ENCODE data around the gene LMAN2.

The LMAN2 gene

DNA sequence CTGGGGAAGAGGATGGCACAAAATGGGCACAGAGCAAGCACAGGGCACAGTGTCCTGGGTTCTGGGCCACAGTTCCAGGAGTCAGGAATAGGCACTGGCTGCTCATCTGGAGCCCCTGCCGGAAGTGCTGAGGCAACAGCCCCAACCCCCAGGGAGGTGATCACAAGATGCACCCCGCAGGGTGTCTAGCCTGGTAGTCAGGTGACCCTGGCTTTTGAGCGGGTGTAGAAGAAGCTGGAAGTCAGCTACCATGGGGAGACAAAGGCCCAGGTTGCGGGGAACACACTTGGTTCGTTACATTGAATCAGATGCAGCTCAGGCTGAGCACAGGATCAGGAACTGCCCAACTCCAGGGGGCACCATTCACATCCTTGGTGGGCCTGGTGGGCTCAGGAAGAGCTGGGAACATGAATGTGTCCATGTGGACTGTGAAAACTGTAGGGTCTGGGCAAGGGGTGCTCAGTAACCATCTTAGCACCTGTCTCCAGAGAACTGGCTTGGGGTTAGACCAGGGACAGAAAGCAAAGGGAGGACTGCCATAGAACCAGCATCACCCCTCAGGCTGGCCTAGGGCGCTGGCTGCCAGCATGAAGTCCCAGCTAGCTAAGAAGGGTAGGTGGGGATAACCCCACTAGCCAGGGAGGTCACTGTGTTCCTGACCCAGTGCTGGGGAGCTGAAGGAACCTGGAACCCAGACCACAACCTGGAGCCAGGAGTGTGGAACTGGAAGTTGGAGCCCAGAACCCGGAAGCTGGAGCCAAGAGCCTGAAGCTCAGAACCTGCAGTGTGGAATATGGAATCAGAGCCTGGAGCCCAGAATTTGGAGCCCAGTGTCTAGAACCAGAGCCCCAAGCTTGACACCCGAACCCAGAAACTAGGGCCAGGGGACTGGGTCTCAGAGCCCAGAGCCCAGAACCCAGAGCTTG lies 26.6 kb upstream of the LMAN2 start (continued):
- TF ChIP-seq, protein P1, sequence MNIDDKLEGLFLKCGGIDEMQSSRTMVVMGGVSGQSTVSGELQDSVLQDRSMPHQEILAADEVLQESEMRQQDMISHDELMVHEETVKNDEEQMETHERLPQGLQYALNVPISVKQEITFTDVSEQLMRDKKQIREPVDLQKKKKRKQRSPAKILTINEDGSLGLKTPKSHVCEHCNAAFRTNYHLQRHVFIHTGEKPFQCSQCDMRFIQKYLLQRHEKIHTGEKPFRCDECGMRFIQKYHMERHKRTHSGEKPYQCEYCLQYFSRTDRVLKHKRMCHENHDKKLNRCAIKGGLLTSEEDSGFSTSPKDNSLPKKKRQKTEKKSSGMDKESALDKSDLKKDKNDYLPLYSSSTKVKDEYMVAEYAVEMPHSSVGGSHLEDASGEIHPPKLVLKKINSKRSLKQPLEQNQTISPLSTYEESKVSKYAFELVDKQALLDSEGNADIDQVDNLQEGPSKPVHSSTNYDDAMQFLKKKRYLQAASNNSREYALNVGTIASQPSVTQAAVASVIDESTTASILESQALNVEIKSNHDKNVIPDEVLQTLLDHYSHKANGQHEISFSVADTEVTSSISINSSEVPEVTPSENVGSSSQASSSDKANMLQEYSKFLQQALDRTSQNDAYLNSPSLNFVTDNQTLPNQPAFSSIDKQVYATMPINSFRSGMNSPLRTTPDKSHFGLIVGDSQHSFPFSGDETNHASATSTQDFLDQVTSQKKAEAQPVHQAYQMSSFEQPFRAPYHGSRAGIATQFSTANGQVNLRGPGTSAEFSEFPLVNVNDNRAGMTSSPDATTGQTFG (tag by site-specific recombination; IDR thresholded peaks at IDR 0.05; ENCODE audit: borderline replicate concordance), result no peak
- no peak for TF ChIP-seq ZNF211 (tag by site-specific recombination; IDR thresholded peaks at IDR 0.05; ENCODE audit: low read depth)
- TF ChIP-seq ZBTB17 (tag by site-specific recombination; IDR thresholded peaks at IDR 0.05), result peak; percentile 12; the same call in 1 of the 2 replicates
- TF ChIP-seq, protein P2, sequence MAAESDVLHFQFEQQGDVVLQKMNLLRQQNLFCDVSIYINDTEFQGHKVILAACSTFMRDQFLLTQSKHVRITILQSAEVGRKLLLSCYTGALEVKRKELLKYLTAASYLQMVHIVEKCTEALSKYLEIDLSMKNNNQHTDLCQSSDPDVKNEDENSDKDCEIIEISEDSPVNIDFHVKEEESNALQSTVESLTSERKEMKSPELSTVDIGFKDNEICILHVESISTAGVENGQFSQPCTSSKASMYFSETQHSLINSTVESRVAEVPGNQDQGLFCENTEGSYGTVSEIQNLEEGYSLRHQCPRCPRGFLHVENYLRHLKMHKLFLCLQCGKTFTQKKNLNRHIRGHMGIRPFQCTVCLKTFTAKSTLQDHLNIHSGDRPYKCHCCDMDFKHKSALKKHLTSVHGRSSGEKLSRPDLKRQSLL (tag by site-specific recombination; IDR thresholded peaks at IDR 0.05), result peak; percentile 64; the same call in 1 of the 2 replicates
- TF ChIP-seq ZNF391 (tag by site-specific recombination; IDR thresholded peaks at IDR 0.05; ENCODE audit: borderline replicate concordance, low read depth), result no peak
- no peak for TF ChIP-seq ZNF155 (tag by site-specific recombination; IDR thresholded peaks at IDR 0.05)
- no peak for TF ChIP-seq BCL11A (tag by site-specific recombination; IDR thresholded peaks at IDR 0.05; ENCODE audit: low read depth)
- TF ChIP-seq SALL2 (tag by site-specific recombination; IDR thresholded peaks at IDR 0.05; ENCODE audit: borderline replicate concordance), result no peak
- peak; percentile 81 for TF ChIP-seq ZIC2 (tag by site-specific recombination; IDR thresholded peaks at IDR 0.05)
- TF ChIP-seq, protein P3, sequence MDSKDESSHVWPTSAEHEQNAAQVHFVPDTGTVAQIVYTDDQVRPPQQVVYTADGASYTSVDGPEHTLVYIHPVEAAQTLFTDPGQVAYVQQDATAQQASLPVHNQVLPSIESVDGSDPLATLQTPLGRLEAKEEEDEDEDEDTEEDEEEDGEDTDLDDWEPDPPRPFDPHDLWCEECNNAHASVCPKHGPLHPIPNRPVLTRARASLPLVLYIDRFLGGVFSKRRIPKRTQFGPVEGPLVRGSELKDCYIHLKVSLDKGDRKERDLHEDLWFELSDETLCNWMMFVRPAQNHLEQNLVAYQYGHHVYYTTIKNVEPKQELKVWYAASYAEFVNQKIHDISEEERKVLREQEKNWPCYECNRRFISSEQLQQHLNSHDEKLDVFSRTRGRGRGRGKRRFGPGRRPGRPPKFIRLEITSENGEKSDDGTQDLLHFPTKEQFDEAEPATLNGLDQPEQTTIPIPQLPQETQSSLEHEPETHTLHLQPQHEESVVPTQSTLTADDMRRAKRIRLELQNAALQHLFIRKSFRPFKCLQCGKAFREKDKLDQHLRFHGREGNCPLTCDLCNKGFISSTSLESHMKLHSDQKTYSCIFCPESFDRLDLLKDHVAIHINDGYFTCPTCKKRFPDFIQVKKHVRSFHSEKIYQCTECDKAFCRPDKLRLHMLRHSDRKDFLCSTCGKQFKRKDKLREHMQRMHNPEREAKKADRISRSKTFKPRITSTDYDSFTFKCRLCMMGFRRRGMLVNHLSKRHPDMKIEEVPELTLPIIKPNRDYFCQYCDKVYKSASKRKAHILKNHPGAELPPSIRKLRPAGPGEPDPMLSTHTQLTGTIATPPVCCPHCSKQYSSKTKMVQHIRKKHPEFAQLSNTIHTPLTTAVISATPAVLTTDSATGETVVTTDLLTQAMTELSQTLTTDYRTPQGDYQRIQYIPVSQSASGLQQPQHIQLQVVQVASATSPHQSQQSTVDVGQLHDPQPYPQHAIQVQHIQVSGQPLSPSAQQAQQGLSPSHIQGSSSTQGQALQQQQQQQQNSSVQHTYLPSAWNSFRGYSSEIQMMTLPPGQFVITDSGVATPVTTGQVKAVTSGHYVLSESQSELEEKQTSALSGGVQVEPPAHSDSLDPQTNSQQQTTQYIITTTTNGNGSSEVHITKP (tag by site-specific recombination; IDR thresholded peaks at IDR 0.05), result no peak
- TF ChIP-seq ZNF341 (tag by site-specific recombination; IDR thresholded peaks at IDR 0.05; ENCODE audit: low read depth), result no peak
- TF ChIP-seq, protein P4, sequence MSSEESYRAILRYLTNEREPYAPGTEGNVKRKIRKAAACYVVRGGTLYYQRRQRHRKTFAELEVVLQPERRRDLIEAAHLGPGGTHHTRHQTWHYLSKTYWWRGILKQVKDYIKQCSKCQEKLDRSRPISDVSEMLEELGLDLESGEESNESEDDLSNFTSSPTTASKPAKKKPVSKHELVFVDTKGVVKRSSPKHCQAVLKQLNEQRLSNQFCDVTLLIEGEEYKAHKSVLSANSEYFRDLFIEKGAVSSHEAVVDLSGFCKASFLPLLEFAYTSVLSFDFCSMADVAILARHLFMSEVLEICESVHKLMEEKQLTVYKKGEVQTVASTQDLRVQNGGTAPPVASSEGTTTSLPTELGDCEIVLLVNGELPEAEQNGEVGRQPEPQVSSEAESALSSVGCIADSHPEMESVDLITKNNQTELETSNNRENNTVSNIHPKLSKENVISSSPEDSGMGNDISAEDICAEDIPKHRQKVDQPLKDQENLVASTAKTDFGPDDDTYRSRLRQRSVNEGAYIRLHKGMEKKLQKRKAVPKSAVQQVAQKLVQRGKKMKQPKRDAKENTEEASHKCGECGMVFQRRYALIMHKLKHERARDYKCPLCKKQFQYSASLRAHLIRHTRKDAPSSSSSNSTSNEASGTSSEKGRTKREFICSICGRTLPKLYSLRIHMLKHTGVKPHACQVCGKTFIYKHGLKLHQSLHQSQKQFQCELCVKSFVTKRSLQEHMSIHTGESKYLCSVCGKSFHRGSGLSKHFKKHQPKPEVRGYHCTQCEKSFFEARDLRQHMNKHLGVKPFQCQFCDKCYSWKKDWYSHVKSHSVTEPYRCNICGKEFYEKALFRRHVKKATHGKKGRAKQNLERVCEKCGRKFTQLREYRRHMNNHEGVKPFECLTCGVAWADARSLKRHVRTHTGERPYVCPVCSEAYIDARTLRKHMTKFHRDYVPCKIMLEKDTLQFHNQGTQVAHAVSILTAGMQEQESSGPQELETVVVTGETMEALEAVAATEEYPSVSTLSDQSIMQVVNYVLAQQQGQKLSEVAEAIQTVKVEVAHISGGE (tag by site-specific recombination; conservative IDR thresholded peaks at IDR 0.05; ENCODE audit: low read depth), result no peak
- no peak for TF ChIP-seq ZNF560 (tag by site-specific recombination; IDR thresholded peaks at IDR 0.05; ENCODE audit: borderline replicate concordance)
- no peak for TF ChIP-seq ZNF175 (tag by site-specific recombination; IDR thresholded peaks at IDR 0.05)
- TF ChIP-seq, protein P5, sequence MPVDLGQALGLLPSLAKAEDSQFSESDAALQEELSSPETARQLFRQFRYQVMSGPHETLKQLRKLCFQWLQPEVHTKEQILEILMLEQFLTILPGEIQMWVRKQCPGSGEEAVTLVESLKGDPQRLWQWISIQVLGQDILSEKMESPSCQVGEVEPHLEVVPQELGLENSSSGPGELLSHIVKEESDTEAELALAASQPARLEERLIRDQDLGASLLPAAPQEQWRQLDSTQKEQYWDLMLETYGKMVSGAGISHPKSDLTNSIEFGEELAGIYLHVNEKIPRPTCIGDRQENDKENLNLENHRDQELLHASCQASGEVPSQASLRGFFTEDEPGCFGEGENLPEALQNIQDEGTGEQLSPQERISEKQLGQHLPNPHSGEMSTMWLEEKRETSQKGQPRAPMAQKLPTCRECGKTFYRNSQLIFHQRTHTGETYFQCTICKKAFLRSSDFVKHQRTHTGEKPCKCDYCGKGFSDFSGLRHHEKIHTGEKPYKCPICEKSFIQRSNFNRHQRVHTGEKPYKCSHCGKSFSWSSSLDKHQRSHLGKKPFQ (tag by site-specific recombination; IDR thresholded peaks at IDR 0.05), result no peak
